Right lobe of liver (tissue), 4 donors: Measurements from ENCODE around the gene UBA6.

Source experiments
- CTCF ChIP-seq, 4 donors: fragments of 200-600 bp in 3 of 4; fragments of 450-650 bp in 1 of 4; IDR thresholded peaks; one replicate each; pipeline versions ENCODE4 v1.5.1 to v1.8.0; 2016 to 2022; ENCODE audit warnings: antibody characterized with exemption in 4 of 4, mild to moderate bottlenecking in 2 of 4
- POLR2A ChIP-seq: fragments of 450-650 bp; IDR thresholded peaks from one replicate; pipeline ENCODE4 v1.6.1; 2017; ENCODE audit warnings: antibody characterized with exemption, mild to moderate bottlenecking
- donor health status: DM: no; HTN: no; CAD: no.
- donor health status: DM: no; HTN: no; CAD: no.
- donor health status: DM: no; HTN: yes; CAD: no.

GRCh38 chr4:67684839-67685531 lies 16.0 kb downstream of the UBA6 start:
- TF ChIP-seq CTCF (IDR thresholded peaks at IDR 0.05) (no peak), POLR2A (no peak)
